ENCODE measurements around the gene SLC1A4. TPM values are rescaled to one million over a fixed set of nuclear protein-coding genes. Genes with fewer than 3 reads are reported as not detected.

The SLC1A4 gene
- total and polyA plus RNA-seq, 2 donors from 2014 or later = 2.1 to 10.6 TPM

GRCh38 chr2:64970495-64970894 lies 18.7 kb upstream of the SLC1A4 start:
- intact Hi-C loops (cut with DNase I) = no loop called here
- Histone ChIP-seq H3K9ac (ENCODE audit: low read length in 3 of 3) (no peak overlapping the region), H3K27me3 (ENCODE audit: control insufficient read depth, insufficient read depth, low read length) (no peaks in the 10 kb centered on the region), H3K4me3 (ENCODE audit: low read length in 3 of 3) (no peak overlapping the region), H3K9me3 (ENCODE audit: control insufficient read depth in 2 of 3, insufficient read depth in 1 of 3, low read length in 3 of 3) (no peaks in the 10 kb centered on the region), H3K4me1 (ENCODE audit: control insufficient read depth in 2 of 3, insufficient read depth in 2 of 3, low read depth in 1 of 3, low read length in 3 of 3) (peaks cover 0 to under 1% (median 0%) of the 10 kb centered on the region in 3 donors), H3K36me3 (ENCODE audit: control insufficient read depth in 2 of 3, insufficient read depth in 3 of 3, low read length in 3 of 3) (no peaks in the 10 kb centered on the region), H3K27ac (ENCODE audit: low read depth in 2 of 2, low read length in 2 of 2) (no peak overlapping the region)
- no peak for DNase-seq
- no peak for FAIRE-seq
- TF ChIP-seq, protein P1, sequence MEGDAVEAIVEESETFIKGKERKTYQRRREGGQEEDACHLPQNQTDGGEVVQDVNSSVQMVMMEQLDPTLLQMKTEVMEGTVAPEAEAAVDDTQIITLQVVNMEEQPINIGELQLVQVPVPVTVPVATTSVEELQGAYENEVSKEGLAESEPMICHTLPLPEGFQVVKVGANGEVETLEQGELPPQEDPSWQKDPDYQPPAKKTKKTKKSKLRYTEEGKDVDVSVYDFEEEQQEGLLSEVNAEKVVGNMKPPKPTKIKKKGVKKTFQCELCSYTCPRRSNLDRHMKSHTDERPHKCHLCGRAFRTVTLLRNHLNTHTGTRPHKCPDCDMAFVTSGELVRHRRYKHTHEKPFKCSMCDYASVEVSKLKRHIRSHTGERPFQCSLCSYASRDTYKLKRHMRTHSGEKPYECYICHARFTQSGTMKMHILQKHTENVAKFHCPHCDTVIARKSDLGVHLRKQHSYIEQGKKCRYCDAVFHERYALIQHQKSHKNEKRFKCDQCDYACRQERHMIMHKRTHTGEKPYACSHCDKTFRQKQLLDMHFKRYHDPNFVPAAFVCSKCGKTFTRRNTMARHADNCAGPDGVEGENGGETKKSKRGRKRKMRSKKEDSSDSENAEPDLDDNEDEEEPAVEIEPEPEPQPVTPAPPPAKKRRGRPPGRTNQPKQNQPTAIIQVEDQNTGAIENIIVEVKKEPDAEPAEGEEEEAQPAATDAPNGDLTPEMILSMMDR (IDR thresholded peaks at IDR 0.05; ENCODE audit: borderline replicate concordance, extremely low read depth, insufficient read depth) = no peak

DNA sequence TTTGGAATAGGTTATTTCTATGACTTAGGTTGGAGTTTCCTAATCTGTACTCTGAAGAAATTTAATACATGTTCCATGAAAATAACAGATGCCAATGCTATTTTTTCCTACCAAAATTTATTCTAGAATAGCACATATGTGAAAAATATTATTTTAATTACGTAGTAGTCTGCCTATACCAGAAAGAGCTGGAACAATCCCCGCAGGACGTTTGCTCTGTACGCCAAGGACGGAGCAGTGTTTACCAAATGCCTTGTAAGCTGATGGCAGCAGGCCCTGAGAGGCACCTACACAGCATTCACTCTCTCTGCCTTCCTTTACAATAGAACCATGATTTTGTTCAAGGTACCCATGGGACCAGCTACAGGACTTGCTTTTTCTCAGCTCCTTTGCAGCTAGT lies 16.8 kb upstream of the SLC1A4 start:
- Histone ChIP-seq H3K4me1 (ENCODE audit: control insufficient read depth in 2 of 3, insufficient read depth in 2 of 3, low read depth in 1 of 3, low read length in 3 of 3) (peaks cover 0 to 4% (median 0%) of the 10 kb centered on the region in 3 donors), H3K9me3 (ENCODE audit: control insufficient read depth in 2 of 3, insufficient read depth in 1 of 3, low read length in 3 of 3) (no peaks in the 10 kb centered on the region), H3K9ac (ENCODE audit: low read length in 3 of 3) (no peak overlapping the region), H3K4me3 (ENCODE audit: low read length in 3 of 3) (no peak overlapping the region), H3K27ac (ENCODE audit: low read depth in 2 of 2, low read length in 2 of 2) (no peak overlapping the region), H3K27me3 (ENCODE audit: control insufficient read depth, insufficient read depth, low read length) (no peaks in the 10 kb centered on the region), H3K36me3 (ENCODE audit: control insufficient read depth in 2 of 3, insufficient read depth in 3 of 3, low read length in 3 of 3) (no peaks in the 10 kb centered on the region)
- no peak for DNase-seq
- FAIRE-seq = no peak
- TF ChIP-seq, protein P1 (IDR thresholded peaks at IDR 0.05; ENCODE audit: borderline replicate concordance, extremely low read depth, insufficient read depth) = no peak
- intact Hi-C loops (cut with DNase I) = no loop called here

DNA sequence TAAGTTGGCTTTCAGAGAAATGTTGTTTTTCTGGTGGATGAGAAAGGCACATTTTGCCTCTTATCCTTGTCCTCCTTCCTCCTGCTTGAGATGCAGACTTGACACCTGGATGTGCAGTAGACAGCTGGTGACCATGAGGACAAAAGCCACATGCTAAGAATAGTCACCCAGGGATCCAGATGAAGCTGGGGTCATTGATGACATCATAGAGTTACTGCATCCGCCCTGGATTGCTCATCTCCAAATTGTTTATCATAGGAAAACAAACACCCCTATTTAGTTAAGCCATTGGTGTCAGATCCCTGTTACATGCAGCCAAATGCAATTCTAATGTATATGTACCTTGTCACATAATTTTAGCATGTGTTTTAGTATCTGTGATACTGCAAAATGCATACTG lies 16.3 kb upstream of the SLC1A4 start:
- no peak overlapping the region for H3K9ac ChIP-seq (ENCODE audit: low read length in 3 of 3)
- TF ChIP-seq, protein P1 (IDR thresholded peaks at IDR 0.05; ENCODE audit: borderline replicate concordance, extremely low read depth, insufficient read depth) = no peak

GRCh38 chr2:64975232-64975821 lies 13.9 kb upstream of the SLC1A4 start:
- Histone ChIP-seq H3K9ac (ENCODE audit: low read length in 3 of 3) (no peak overlapping the region), H3K27me3 (ENCODE audit: control insufficient read depth, insufficient read depth, low read length) (no peaks in the 10 kb centered on the region), H3K4me1 (ENCODE audit: control insufficient read depth in 2 of 3, insufficient read depth in 2 of 3, low read depth in 1 of 3, low read length in 3 of 3) (peaks cover 0 to 4% (median 0%) of the 10 kb centered on the region in 3 donors), H3K36me3 (ENCODE audit: control insufficient read depth in 2 of 3, insufficient read depth in 3 of 3, low read length in 3 of 3) (no peaks in the 10 kb centered on the region), H3K4me3 (ENCODE audit: low read length in 3 of 3) (no peak overlapping the region), H3K9me3 (ENCODE audit: control insufficient read depth in 2 of 3, insufficient read depth in 1 of 3, low read length in 3 of 3) (no peaks in the 10 kb centered on the region), H3K27ac (ENCODE audit: low read depth in 2 of 2, low read length in 2 of 2) (no peak overlapping the region)
- DNase-seq (peak in 1 of 5 donors; percentile 29), FAIRE-seq (no peak)
- TF ChIP-seq, protein P1 (IDR thresholded peaks at IDR 0.05; ENCODE audit: borderline replicate concordance, extremely low read depth, insufficient read depth) = no peak
- intact Hi-C loops (cut with DNase I) = no loop called here

More for the DNA sequence above, 16.3 kb upstream of the SLC1A4 start:
- H3K27me3 ChIP-seq (ENCODE audit: control insufficient read depth, insufficient read depth, low read length) = no peaks in the 10 kb centered on the region
- intact Hi-C loops (cut with DNase I) = no loop called here
- no peaks in the 10 kb centered on the region for H3K36me3 ChIP-seq (ENCODE audit: control insufficient read depth in 2 of 3, insufficient read depth in 3 of 3, low read length in 3 of 3)
- no peak for FAIRE-seq
- H3K27ac ChIP-seq (ENCODE audit: low read depth in 2 of 2, low read length in 2 of 2) = no peak overlapping the region
- no peak overlapping the region for H3K4me3 ChIP-seq (ENCODE audit: low read length in 3 of 3)
- no peak for DNase-seq
- H3K4me1 ChIP-seq (ENCODE audit: control insufficient read depth in 2 of 3, insufficient read depth in 2 of 3, low read depth in 1 of 3, low read length in 3 of 3) = peaks cover 0 to 4% (median 0%) of the 10 kb centered on the region in 3 donors
- H3K9me3 ChIP-seq (ENCODE audit: control insufficient read depth in 2 of 3, insufficient read depth in 1 of 3, low read length in 3 of 3) = no peaks in the 10 kb centered on the region
